Transverse colon (tissue), 4 donors: ENCODE results near the gene TOMM40L. TPM values are rescaled to one million over a fixed set of nuclear protein-coding genes. Genes with fewer than 3 reads are reported as not detected.

ENCODE experiments used
- DNase-seq: peaks from one replicate; pipeline ENCODE4 v3.0.0-alpha.2; 2019
- H3K27ac ChIP-seq, 4 donors: fragments of 200-600 bp; sonication (generic); 2 replicates each; pipeline ENCODE4 v1.5.1; 2016 to 2018; ENCODE audit warnings: inconsistent platforms in 4 of 4
- H3K27me3 ChIP-seq: fragments of 200-600 bp; sonication (generic); 2 replicates; pipeline ENCODE4 v1.5.1; 2017; ENCODE audit warnings: inconsistent platforms
- H3K36me3 ChIP-seq, 4 donors: fragments of 200-600 bp; sonication (generic); 2 replicates each; pipeline ENCODE4 v1.5.1; 2017 to 2019; ENCODE audit warnings: inconsistent platforms in 4 of 4
- H3K4me1 ChIP-seq, 4 donors: fragments of 200-600 bp; sonication (generic); 2 replicates each; pipeline ENCODE4 v1.5.1; 2017 to 2020; ENCODE audit warnings: inconsistent platforms in 4 of 4
- H3K4me3 ChIP-seq, 4 donors: fragments of 200-600 bp; sonication (generic); 1 replicate in 1 of 4; 2 replicates in 3 of 4; pipeline versions ENCODE4 v1.5.1 to v1.6.1; 2017 to 2019; ENCODE audit warnings: inconsistent platforms in 4 of 4
- H3K9me3 ChIP-seq, 2 donors: fragments of 200-600 bp; sonication (generic); 2 replicates each; pipeline ENCODE4 v1.5.1; 2017 to 2019; ENCODE audit warnings: inconsistent platforms in 2 of 2
- EP300 ChIP-seq: sonication (generic); formaldehyde crosslinking; IDR thresholded peaks from one replicate; pipeline ENCODE4 v1.6.1; 2017; ENCODE audit warnings: antibody characterized with exemption, low read depth
- POLR2A ChIP-seq: fragments of 450-650 bp; IDR thresholded peaks from one replicate; pipeline ENCODE4 v1.6.1; 2016; ENCODE audit warnings: antibody characterized with exemption, mild to moderate bottlenecking, moderate library complexity
- POLR2AphosphoS5 ChIP-seq, 3 donors: sonication (generic); formaldehyde crosslinking; IDR thresholded peaks; one replicate each; pipeline ENCODE4 v1.6.1; 2016; ENCODE audit warnings: antibody characterized with exemption in 3 of 3
- WGBS, 2 donors: methylation state at CpG; one replicate each; pipeline ENCODE4 v1.1.5; 2018; ENCODE audit warnings: low coverage in 1 of 2; 5-methylcytosine and 5-hydroxymethylcytosine counted together
- in situ Hi-C, 4 donors: fragments of 200-750 bp; cut with MboI; loops; one replicate each; pipeline versions ENCODE4 v1.15.0 to v1.15.1; 2017; ENCODE audit warnings: low sequenced_read_pairs in 3 of 4, low pct_ligation_motif_present in 1 of 4, low pct_unique_long_range_greater_than_20kb in 1 of 4
- intact Hi-C: fragments of 100-400 bp; cut with DNase I; formaldehyde crosslinking; loops from one replicate; pipeline ENCODE4 v1.15.1; 2023; ENCODE audit warnings: low total_unique reads
- total RNA-seq, 4 donors: library from RNA; depleted of rRNA; stranded (reverse); fragments of >200 nt; gene quantifications; one replicate each; pipeline ENCODE4 v1.1.0, GENCODE V29; 2016
- TF ChIP-seq, protein P1 (sequence below), 5 experiments: fragments of 200-600 bp in 3 of 5; fragments of 450-650 bp in 2 of 5; sonication (generic) in 3 of 5; IDR thresholded peaks; 1 replicate in 2 of 5; 2 replicates in 3 of 5; pipeline ENCODE4 v1.5.1; 2016 to 2017; ENCODE audit warnings: antibody characterized with exemption in 5 of 5, inconsistent platforms in 3 of 5, mild to moderate bottlenecking in 2 of 5, moderate library complexity in 1 of 5

Gene TOMM40L
- total RNA-seq, 4 donors from 2014 or later = 5.8 to 21.4 (median 12.6) TPM

GRCh38 chr1:161200421-161200991 is 25.4 kb upstream of the TOMM40L start:
- Histone ChIP-seq H3K27me3 (no peaks in the 10 kb centered on the region), H3K4me3 (no peak overlapping the region), H3K9me3 (no peaks in the 10 kb centered on the region), H3K4me1 (peaks cover 47 to 79% (median 55%) of the 10 kb centered on the region in 4 donors), H3K27ac (peak overlapping the region; percentile 90 to 98 (median 94)), H3K36me3 (peaks cover 0 to 15% (median 0%) of the 10 kb centered on the region in 4 donors)
- in situ Hi-C loops (loop anchor here in 1 of 4 donors (25.0 kb wide), 1 partner anchor 187 kb away; no protein-coding TSS in a partner anchor), intact Hi-C loops (no loop called here)
- no peak for DNase-seq
- WGBS, 2 donors = 38 to 75% methylated on average over 3 to 5 of the region's 5 CpGs
- TF ChIP-seq POLR2AphosphoS5 (IDR thresholded peaks at IDR 0.05) = no peak
- TF ChIP-seq, protein P1, sequence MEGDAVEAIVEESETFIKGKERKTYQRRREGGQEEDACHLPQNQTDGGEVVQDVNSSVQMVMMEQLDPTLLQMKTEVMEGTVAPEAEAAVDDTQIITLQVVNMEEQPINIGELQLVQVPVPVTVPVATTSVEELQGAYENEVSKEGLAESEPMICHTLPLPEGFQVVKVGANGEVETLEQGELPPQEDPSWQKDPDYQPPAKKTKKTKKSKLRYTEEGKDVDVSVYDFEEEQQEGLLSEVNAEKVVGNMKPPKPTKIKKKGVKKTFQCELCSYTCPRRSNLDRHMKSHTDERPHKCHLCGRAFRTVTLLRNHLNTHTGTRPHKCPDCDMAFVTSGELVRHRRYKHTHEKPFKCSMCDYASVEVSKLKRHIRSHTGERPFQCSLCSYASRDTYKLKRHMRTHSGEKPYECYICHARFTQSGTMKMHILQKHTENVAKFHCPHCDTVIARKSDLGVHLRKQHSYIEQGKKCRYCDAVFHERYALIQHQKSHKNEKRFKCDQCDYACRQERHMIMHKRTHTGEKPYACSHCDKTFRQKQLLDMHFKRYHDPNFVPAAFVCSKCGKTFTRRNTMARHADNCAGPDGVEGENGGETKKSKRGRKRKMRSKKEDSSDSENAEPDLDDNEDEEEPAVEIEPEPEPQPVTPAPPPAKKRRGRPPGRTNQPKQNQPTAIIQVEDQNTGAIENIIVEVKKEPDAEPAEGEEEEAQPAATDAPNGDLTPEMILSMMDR (IDR thresholded peaks at IDR 0.05) = no peak
- no peak for TF ChIP-seq EP300

- in situ Hi-C loops (loop anchor here in 1 of 4 donors (25.0 kb wide), 1 partner anchor 186 kb away; no protein-coding TSS in a partner anchor), intact Hi-C loops (no loop called here)
- DNase-seq = peak; percentile 41
- Histone ChIP-seq H3K4me3 (peak overlapping the region; percentile 1 to 91 (median 78)), H3K36me3 (peaks cover 0 to 15% (median under 1%) of the 10 kb centered on the region in 4 donors), H3K9me3 (no peaks in the 10 kb centered on the region), H3K4me1 (peaks cover 47 to 84% (median 55%) of the 10 kb centered on the region in 4 donors), H3K27me3 (no peaks in the 10 kb centered on the region), H3K27ac (peak overlapping the region; percentile 90 to 98 (median 94))
- WGBS, 2 donors = 55 to 67% methylated on average over 4 to 13 of the region's 13 CpGs
- TF ChIP-seq, protein P1 (IDR thresholded peaks at IDR 0.05) = no peak
- TF ChIP-seq EP300 = no peak
- TF ChIP-seq POLR2AphosphoS5 (IDR thresholded peaks at IDR 0.05) = no peak
- no peak for TF ChIP-seq POLR2A
Measured at GRCh38 chr1:161200992-161201835, 24.6 kb upstream of the TOMM40L start.

DNA sequence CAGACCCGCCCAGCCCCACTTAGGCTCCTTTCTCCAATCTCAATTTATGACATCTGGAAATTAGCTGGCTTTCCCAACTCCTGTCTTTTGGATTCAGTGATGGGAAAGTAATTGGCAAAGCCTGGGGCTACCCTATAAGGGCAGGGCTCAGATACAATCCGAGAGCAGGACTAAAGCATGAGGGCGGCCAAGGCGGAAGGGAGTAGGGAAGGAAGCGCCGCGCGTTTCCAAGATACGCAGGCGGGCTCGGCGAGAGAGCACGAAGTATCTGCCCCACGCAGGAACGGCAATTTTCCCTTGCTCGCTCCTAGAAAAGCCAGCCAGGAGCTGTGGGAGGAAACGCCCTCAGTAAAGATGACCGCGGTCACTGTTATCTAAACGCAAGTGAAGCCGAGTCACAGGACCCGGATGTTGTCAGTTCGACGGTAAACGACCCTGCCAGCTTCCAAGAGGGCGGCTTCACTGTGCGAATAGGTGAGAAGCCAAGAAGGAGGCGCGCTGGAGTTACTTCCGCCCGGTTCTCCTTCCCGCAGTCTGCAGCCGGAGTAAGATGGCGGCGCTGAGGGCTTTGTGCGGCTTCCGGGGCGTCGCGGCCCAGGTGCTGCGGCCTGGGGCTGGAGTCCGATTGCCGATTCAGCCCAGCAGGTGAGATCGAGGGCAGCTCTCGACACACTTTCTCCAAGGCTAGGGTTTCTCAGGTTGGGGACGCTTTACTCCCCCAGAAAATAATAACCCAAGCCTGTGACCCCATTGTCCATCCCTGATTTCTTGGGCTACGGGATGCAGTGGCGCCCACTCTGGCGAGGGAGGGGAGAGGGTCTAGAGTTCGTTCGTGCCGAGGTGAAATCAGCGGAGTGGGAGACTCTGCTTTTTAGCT is 23.8 kb upstream of the TOMM40L start, which contains the start of gene NDUFS2:
Gene NDUFS2 (plus strand): TSS at position 532 of the 877 bp plus-strand sequence. CDS start 19 bp downstream, at position 551.
- H3K9me3 ChIP-seq = no peaks in the 10 kb centered on the region
- intact Hi-C loops = no loop called here
- H3K4me3 ChIP-seq = peak within 1 kb of the TSS; percentile 66 to 91 (median 78)
- DNase-seq = peak; percentile 99
- TF ChIP-seq EP300 (no peak), POLR2AphosphoS5 (IDR thresholded peaks at IDR 0.05) (peak; percentile 64 to 86 (median 85)), POLR2A (peak; percentile 84)
- TF ChIP-seq, protein P1 (IDR thresholded peaks at IDR 0.05) = peak in 2 of 5 experiments; percentile 5 to 16
- peaks cover 40 to 82% (median 55%) of the 10 kb centered on the region in 4 donors for H3K4me1 ChIP-seq
- in situ Hi-C loops = loop anchor here in 1 of 4 donors (25.0 kb wide), 1 partner anchor 185 kb away; no protein-coding TSS in a partner anchor
- H3K27me3 ChIP-seq = no peaks in the 10 kb centered on the region
- H3K36me3 ChIP-seq = peaks cover 0 to 15% (median 5%) of the 10 kb centered on the region in 4 donors
- peak within 1 kb of the TSS; percentile 90 to 98 (median 94) for H3K27ac ChIP-seq
- WGBS, 2 donors = 0 to 2% methylated on average over 6 to 50 of the region's 53 CpGs
